HG02852 (cell line): ENCODE data around the gene TBX4.

Experiments used
- ATAC-seq: cut with Tn5 transposase; IDR thresholded peaks from one replicate; pipeline ENCODE4 v1.9.1; 2021; ENCODE audit warnings: mild to moderate bottlenecking, moderate library complexity; ENCODE audit not compliant: unreplicated experiment

Gene TBX4

DNA sequence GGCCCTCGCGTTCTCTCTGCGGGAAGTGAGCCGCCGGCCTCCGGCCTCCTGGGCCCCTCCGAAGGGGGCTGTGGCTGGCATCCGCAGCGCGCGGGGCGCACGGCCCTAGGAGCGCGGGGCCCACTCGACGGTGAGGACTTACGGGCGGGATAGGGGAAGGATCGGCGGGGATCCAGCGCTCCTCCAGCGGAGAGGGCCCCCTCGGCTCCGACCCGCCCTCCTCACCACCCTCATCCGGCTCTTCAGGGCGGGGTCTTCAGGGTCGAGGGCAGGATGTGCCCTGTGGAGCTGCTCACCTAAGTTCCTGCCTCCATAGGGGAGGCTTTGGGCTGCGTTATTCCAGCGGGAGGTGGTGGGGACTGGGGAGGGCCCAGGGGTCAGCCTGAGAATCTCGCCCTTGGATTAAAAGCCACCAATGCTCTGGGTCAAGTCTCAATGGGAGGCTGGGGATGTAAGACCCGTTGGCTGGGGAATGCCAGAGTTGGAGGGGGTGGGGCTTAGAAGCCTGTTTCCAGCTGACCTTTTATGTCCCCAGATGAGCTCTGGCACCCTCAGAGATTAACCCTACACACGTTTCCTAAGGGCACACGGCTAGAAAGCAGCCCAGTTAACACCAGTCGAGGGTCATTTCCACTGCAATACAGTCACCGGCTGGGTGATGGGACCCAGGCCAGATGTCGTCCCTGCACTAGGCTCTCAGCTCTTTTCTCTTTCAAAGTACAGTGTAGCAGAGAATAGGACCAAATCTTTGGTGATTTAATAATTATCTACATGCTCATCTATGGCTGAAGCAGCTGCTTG, 39.2 kb upstream of the TBX4 start:
- no peak for ATAC-seq

DNA sequence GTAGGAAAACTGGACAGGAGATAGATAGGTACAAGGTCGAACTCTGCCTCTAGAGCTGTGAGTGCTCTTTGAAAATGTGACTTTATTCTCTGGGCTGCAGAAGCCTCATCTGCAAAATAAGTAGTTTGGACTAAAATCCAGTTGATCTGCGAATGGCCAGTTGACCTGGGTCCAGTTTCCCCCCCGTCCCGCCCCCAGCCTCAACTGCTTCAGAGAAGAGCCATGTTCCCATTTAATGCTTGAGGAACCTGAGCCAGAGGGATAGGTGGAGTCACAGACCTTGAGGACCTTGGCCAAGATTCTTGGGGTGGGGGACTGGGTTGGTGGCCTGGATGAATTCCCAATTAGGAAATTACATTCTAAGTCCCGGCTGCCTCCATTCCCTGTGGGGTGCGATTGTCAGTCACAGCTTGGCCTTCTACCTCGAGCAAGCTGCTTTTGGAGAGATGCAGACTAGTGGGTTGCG, 38.5 kb upstream of the TBX4 start:
- ATAC-seq, result no peak

DNA sequence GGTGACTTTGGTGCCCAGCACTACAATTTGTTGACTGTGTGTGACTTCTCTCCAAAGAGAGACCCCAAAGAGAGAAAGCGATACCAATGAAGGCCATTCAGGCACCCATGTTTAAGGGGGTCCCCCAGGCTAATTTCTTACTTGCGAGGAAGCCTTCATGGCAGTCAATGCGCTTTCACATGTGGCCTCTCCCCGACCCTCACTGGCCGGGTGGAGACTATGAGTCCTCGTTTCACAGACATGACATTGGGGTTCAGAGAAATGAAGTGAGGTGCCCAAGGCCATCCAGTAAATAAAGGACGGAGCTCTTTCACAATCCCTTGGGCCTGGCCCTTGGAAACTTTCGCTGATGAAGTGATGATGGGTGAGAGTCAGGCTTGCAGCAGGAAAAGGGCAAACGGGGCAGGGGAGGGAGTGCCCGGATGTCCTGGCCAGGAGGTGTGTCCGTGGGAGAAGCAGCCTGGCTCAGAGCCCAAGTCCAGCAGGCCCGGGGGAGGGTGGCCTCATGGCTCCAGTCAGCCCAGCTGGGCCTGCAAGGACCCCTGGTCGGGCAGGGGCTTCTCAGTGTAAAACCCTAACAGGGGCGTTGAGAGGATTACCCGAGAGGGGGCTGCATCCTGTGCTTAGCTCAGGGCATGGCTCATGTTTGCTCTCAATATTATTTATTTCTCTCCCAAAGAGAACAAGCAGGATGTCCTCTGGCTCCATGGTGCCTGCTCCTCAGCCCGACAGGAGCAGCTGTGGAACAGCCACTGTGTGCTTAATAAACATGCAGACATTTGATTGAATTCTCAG, 37.9 kb upstream of the TBX4 start:
- no peak for ATAC-seq

DNA sequence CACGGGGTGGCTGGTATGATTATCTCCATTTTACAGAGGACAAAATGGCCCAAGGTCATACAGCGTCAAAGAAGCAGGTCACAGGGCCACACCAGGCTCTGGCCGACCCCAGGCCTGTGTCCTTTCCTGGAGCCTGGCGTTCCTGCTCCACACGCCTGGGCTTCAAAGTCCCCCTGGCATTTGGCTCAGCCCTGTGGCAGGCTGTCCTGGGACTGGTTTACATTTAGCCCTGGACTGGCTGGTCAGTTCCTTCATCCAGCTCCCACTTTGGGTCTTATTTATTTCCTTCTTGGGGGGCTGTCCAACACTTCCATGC, 37.3 kb upstream of the TBX4 start:
- no peak for ATAC-seq

DNA sequence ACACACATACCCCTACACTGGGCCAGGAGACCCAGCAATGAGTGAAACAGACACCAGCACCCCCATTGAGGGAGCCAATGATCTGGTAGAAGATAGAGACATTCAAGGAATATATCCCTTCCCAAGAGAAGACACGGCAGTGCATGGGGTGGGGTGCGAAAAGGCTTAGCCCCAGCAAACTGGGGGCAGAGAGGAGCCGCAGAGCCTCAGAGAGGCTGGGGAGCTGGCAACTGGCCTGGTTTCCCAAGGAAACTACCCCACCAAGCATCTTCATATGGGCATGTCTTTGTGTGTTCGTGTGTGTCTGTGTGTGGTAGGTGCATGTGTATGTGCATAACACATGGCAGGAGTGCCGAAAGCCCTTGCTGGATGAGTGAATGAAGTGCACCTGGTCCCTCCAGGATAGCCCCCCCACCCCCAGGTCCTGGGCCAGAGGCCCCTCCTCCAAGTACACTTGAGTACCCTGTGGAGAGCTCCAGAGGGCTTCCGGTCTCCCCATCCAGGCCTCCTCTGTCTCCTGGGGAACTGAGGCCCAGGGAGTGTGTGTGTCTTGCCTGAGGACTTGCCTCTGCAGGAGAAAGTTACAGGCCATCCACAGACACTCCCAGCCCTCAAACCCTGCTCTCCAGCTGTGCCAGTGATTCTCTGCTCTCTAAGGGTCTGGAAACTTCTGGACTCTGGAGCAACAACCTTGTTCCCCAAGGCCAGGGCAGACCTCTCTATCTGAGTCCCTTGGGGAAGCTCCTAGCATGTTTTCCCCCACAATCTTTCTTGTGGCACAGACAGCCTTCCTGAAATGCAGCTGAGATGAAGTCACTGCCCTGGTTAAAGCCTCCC, 36.6 kb upstream of the TBX4 start:
- no peak for ATAC-seq

DNA sequence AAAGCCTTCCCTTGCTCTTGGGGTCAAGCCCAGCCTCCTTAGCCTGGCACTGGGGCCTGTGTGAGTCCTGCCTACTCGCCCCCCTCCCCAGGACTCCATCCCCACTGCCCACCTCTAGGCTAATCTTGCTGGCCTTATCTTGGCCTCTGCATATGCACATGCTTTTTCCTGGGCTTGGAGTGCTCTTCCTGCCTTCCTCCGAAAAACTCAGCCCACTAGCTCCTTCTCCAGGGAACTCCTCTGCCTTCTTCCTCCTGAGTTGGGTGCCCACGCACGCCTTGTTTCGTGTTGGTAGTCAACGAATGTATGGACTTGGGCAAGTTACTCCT, 36.0 kb upstream of the TBX4 start:
- ATAC-seq, result no peak

DNA sequence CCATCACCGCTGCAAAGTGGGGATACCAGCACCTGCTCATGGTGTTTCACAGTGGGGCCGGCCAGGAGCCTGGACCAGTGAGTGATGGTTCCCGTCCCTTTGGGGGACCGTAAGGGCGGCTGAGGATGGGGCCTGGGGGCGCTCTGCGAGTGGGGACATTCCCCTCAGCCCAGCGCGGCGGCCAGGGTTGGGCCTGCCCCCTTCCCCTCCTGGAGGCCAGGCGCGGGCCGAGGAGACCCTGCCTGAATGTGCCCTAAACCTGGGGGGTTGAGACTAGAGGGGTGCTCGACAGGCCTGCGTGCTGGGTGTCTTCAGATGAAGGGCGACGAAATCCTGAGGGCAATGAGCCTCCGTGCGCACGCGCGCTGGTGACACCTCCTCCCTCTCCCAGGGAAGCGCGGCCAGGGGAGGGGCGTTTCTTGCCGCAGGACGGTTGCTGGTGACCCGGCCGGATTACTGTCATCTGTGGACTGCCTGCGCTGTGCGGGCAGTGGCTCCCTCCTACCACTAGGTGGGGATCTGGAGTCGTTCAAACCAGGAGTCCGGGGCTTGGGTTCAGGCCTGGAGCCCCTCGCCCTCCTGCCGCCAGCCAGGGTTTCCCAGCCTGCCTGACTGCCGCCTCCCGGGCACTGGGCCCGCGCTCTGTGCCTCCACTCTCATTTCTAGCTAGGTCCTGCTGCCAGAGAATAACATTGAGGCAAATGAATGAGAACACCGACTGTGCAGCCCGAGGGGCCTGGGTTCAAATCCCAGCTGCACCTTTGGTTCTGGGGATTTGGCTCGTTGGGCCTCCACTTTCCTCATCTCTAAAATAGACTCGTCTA, 35.5 kb upstream of the TBX4 start:
- ATAC-seq, result no peak

DNA sequence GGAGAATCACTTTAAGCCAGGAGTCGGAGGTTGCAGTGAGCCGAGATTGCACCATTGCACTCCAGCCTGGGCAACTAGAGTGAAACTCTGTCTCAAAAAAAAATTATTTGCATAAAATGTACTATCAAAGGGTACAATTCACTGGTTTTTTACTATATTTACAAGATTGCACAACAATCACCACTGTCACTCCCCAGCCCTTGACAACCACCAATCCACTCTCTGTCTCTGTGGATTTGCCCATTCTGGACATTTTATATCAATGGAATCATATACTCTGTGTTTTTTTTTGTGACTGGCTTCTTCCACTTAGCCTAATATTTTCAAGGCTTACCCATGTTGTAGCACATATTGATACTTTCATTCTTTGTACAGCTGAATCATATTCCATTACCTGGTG, 33.8 kb upstream of the TBX4 start:
- no peak for ATAC-seq

DNA sequence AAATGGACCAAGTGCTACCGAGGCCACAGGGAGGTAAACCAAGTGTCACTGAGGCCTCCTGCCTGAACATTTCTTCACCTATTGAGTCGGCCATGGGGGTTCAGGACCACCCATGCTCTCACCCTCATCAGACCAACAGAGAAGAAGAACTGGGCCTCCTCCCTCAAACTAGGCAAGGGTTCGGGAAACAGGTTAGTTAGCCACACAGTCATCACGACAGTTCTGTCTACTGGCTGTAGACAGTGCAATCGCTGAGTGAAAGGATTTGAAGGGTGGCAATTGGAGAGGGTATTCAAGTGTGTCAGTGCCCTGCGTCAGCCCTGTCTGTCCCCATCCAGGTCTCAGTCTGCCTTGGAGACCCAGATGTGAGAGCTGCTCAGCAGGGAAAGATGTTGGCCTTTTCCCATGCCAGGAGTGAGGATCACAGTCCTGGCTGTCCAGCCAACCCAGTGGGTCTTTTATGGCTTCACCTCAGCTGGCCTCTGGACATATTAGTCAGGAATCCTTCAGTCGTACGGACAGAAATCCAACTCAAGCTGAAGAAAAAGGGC, 32.7 kb upstream of the TBX4 start:
- ATAC-seq, result no peak

DNA sequence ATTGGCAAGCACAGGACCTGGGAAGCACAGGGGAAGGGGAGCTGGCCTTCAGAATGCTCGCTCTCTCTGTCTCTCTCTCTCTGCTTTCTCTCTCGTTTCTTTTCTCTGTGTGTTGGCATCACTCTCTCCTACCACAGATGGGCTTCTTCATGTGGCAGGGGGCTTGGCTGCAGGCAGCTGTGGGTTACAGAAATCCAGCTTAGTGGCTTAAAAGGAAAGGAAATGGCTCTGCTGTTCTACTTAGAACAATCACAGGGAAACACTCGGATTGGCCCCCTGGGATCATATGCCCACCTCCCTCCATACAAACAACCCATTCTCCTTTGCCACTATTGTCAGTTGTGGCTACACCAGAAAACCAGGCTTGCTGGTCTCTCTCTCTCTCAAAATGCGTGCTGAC, 32.2 kb upstream of the TBX4 start:
- no peak for ATAC-seq

DNA sequence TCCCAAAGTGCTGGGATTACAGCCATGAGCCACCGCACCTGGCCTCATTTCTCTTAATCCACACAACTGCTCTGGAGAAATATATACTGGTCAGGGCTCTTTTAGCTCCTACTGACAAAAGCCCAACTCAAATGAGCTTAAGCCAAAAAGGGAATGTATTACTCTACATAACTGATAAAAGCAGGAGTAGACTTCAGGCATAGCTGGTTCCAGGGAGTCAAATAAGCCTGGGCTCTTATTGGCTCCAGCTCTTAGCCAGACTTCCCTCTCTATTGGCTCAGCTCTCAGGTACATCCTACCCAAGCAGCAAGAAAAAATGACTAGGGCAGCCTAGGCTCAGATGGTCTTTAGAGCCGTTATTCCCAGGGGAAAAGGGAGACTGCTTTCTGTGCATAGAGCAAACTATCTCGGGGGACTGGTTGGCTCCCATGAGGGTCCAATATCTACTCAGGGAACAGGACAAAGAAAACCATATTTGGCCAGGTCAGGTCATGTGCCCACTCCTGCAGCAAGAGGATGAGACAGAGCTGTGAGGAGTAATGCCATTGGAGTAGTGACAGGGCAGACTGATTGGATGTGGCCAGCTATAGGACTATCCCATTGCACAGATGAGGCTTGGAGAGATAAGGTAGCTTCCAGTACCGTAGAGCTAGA, 31.4 kb upstream of the TBX4 start:
- ATAC-seq, result no peak

DNA sequence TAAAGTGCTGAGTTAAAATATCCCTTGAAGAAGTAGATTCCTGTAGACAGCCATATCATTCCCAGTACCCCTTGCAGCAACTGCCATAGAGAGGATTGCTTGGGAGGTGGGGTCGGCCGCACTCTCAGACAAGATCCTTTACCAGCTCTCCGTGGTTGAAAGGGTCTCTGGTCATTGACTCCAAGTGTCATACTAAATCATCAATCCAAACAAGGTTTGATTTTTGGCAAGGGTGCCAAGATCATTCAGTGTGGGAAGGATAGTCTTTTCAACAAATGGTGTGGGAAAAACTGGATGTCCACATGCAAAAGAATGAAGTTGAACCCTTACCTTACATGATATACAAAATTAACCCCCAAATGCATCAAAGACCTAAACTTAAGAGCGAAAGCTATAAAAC, 30.8 kb upstream of the TBX4 start:
- ATAC-seq, result no peak

DNA sequence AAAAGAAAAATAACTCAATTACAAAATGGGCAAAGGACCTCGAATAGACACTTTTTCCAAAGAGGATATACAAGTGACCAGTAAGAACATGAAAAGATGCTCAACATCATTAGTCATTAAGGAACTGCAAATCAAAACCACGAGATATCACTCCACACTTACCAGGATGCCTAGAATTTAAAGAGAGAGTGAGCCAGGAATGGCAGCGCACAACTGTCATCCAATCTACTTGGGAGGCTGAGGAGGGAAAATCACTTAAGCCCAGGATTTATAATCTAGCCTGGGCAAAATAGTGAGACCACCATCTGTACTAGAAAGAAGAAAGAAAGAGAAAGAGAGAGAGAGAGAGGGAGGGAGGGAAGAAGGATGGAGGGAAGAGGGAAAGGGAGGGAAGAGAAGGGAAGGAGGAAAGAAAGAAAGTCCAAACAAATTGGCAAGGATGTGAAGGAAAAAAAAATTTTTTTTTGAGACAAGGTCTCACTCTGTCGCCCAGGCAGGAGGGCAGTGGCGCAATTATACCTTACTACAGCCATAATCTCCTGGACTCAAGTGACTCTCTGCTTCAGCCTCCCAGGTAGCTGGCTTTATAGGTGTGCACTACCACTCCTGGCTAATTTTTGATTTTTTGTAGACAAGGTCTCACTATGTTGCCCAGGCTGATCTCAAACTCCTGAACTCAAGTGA, 30.0 kb upstream of the TBX4 start:
- ATAC-seq, result no peak

DNA sequence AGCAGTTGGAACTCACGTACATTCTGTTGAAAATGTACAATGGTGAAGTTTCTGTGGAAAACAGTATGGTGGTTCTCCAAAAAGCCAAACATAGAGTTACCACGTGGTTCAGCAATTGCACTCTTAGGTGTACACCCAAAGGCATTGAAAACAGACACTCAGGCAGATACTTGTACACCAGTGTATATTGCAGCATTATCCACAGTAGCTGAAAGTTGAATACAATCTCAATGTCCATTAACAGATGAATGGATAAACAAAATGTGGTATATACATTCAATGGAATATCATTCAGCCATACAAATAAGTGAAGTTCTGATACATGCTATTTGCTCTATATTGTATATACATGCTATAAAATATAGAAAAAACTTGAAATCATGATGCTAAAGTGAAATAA, 29.4 kb upstream of the TBX4 start:
- ATAC-seq, result no peak

DNA sequence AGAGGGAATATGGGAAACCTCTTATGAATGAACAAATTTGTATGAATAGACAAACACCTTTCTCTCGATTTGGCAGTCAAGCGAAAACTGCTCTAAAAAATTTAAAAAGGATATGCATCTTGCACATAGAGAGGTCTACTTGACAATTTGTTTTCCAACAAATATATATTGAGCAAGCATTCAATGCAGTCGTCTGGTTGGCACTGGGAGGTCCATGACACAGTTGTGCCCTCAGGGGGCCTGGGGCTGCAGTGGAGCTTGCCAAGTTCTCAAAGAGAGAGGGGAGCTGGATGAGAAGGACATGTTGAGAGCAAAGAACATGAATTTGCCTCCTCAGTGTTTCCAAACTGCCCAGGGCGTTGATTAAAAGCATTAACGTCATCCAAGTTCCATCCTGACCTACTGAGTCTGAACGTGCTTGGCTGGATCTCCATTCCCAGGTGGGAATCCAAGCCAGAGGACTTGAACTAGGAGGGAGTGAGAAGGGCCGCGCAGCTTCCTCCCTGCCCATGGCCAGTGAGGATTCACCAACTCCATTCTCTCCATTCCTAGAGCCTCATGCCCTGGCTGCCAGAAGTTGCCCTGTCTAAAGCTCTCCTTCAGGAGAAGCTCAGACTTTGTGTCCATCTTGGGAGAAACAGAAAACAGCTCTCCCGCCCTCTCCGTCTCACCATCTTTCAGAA, 28.1 kb upstream of the TBX4 start:
- no peak for ATAC-seq

DNA sequence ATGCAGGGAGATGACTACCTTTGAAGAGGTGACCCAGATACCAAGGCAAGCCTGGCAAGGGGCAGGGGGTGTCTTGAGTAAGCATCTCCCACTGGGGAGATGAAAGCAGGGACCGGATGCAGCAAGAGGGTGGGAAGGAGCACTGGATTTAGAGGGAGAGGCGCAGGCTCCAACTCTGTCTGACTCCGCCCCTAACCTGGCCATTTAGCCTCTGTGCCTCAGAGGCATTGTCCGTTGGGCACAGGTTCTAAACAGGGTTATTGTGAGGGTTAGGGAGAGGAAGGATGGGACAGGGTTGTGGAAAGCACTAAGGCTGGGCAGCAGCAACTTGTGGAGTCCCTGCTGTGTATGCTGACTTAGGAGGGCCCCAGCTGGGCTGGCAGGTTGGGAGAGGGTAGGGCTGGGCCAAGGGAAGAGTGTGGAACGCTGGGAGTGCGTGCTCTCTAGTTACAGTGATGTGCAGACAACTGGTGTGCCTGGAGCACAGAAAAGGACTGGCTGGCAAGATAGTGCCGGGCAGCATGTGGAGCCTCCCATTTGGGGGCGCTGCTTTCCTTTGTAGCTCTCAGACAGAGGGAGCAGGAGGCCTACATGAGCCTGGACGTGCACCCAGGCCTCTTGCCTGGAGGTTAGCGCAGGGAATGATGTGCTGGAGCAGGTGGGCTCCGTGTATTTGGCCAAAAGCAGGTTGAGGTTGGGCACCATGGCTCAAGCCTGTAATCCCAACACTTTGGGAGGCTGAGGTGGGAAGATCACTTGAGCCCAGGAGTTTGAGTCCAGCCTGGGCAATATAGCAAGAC, 26.3 kb upstream of the TBX4 start:
- ATAC-seq, result no peak

DNA sequence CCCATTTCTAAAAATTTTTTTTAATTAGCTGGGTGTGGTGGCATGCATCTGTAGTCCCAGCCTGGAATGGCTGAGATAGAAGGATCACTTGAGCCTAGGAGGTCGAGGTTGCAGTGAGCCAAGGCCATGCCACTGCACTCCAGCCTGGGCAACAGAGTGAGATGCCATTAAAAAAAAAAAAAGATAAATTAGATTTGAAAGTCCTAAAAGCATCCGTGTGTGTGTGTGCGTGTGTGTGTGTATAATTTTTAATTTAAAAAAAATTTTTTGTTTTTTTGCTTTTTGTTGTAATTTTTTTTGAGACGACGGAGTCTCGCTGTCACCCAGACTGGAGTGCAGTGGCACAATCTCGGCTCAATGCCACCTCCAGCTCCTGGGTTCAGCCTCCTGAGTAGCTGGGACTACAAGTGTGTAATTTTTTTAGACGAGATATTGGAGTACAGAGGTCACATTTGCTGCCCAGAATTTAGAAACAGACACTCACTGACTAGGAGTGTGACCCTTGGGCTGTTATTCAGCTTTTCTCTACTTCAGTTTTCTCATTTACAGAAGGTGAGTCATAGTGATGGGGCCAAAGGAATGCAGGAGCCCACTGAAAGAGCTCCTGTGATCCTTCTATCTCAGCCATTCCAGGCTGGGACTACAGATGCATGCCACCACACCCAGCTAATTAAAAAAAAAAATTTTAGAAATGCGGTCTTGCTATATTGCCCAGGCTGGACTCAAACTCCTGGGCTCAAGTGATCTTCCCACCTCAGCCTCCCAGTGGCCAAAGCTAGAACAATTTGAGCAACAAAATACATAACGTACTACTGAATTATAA, 25.5 kb upstream of the TBX4 start:
- ATAC-seq, result no peak
